SK-N-SH treated with all-trans-retinoic acid at 6 μM for 48 hours (cell line): ENCODE measurements around the gene CYB561.
"Not testable (repeated sequence)": the region's sequence is repeated elsewhere in the genome, so short reads cannot be mapped to it uniquely, and the experiment has no call there.

Experiments
- ATAC-seq: fragments of 200-7000 bp; cut with Tn5 transposase; 3 replicates; pipeline ENCODE4 v1.9.1; 2020; ENCODE audit warnings: mild to moderate bottlenecking, moderate library complexity
- ARNTL ChIP-seq: fragments of 450-650 bp; formaldehyde crosslinking; IDR thresholded peaks from 2 replicates; pipeline ENCODE4 v1.5.0; 2020; ENCODE audit warnings: low read depth, mild to moderate bottlenecking, moderate library complexity, borderline replicate concordance
- BACH2 ChIP-seq: fragments of 250-450 bp; sonication (Bioruptor Pico); IDR thresholded peaks from 2 replicates; pipeline ENCODE4 v1.9.0; 2021; ENCODE audit warnings: mild to moderate bottlenecking, borderline replicate concordance
- CREB5 ChIP-seq: fragments of 250-450 bp; sonication (Bioruptor Pico); IDR thresholded peaks from 2 replicates; pipeline ENCODE4 v1.5.1; 2020; ENCODE audit warnings: low read depth, mild to moderate bottlenecking, moderate library complexity
- CSDC2 ChIP-seq: fragments of 250-450 bp; sonication (Bioruptor Pico); IDR thresholded peaks from 2 replicates; pipeline ENCODE4 v1.5.0; 2020; ENCODE audit warnings: mild to moderate bottlenecking, moderate library complexity
- GLIS3 ChIP-seq: fragments of 250-450 bp; sonication (Bioruptor Pico); IDR thresholded peaks from 2 replicates; pipeline ENCODE4 v1.5.0; 2020; ENCODE audit warnings: mild to moderate bottlenecking, moderate library complexity
- ISL1 ChIP-seq: fragments of 250-450 bp; sonication (Bioruptor Pico); IDR thresholded peaks from 2 replicates; pipeline ENCODE4 v2.1.2; 2022; ENCODE audit warnings: mild to moderate bottlenecking, moderate library complexity
- OSR1 ChIP-seq: fragments of 250-450 bp; sonication (Bioruptor Pico); IDR thresholded peaks from 2 replicates; pipeline ENCODE4 v1.8.0; 2022; ENCODE audit warnings: moderate library complexity, mild to moderate bottlenecking, inconsistent platforms
- PATZ1 ChIP-seq: fragments of 250-450 bp; sonication (Bioruptor Pico); IDR thresholded peaks from 2 replicates; pipeline ENCODE4 v1.8.0; 2020; ENCODE audit warnings: mild to moderate bottlenecking, moderate library complexity, borderline replicate concordance
- PPARA ChIP-seq: fragments of 250-450 bp; sonication (Bioruptor Pico); IDR thresholded peaks from 2 replicates; pipeline ENCODE4 v1.5.0; 2020; ENCODE audit warnings: mild to moderate bottlenecking, borderline replicate concordance
- RARB ChIP-seq: fragments of 250-450 bp; sonication (Bioruptor Pico); IDR thresholded peaks from 2 replicates; pipeline ENCODE4 v1.8.0; 2021; ENCODE audit warnings: mild to moderate bottlenecking, moderate library complexity
- SNAI2 ChIP-seq: fragments of 250-450 bp; sonication (Bioruptor Pico); IDR thresholded peaks from 2 replicates; pipeline ENCODE4 v1.5.0; 2020; ENCODE audit warnings: mild to moderate bottlenecking, moderate library complexity
- TCF4 ChIP-seq: fragments of 250-450 bp; sonication (Bioruptor Pico); IDR thresholded peaks from 2 replicates; pipeline ENCODE4 v1.8.0; 2021; ENCODE audit warnings: mild to moderate bottlenecking, moderate library complexity, borderline replicate concordance
- TOX ChIP-seq: fragments of 250-450 bp; sonication (Bioruptor Pico); IDR thresholded peaks from 2 replicates; pipeline ENCODE4 v1.8.0; 2021; ENCODE audit warnings: mild to moderate bottlenecking, moderate library complexity, borderline replicate concordance
- TSHZ2 ChIP-seq: fragments of 250-450 bp; sonication (Bioruptor Pico); IDR thresholded peaks from 2 replicates; pipeline ENCODE4 v1.5.0; 2020; ENCODE audit warnings: mild to moderate bottlenecking, moderate library complexity
- ZC3H10 ChIP-seq: fragments of 250-450 bp; sonication (Bioruptor Pico); IDR thresholded peaks from 2 replicates; pipeline ENCODE4 v1.5.1; 2021; ENCODE audit warnings: mild to moderate bottlenecking, moderate library complexity
- ZFP3 ChIP-seq: fragments of 250-450 bp; sonication (Bioruptor Pico); IDR thresholded peaks from 2 replicates; pipeline ENCODE4 v1.5.0; 2020; ENCODE audit warnings: mild to moderate bottlenecking, moderate library complexity
- ZFP30 ChIP-seq: fragments of 450-650 bp; formaldehyde crosslinking; IDR thresholded peaks from 2 replicates; pipeline ENCODE4 v1.5.0; 2022; ENCODE audit warnings: mild to moderate bottlenecking, moderate library complexity
- ZNF565 ChIP-seq: fragments of 450-650 bp; formaldehyde crosslinking; conservative IDR thresholded peaks from 2 replicates; pipeline ENCODE4 v1.5.0; 2020; ENCODE audit warnings: low read depth, mild to moderate bottlenecking, moderate library complexity
- ZNF70 ChIP-seq: fragments of 450-650 bp; formaldehyde crosslinking; IDR thresholded peaks from 2 replicates; pipeline ENCODE4 v1.5.0; 2020; ENCODE audit warnings: mild to moderate bottlenecking, moderate library complexity
- ZNF8 ChIP-seq: fragments of 450-650 bp; formaldehyde crosslinking; IDR thresholded peaks from 2 replicates; pipeline ENCODE4 v1.5.0; 2020; ENCODE audit warnings: mild to moderate bottlenecking, moderate library complexity
- TF ChIP-seq, protein P1 (sequence below): fragments of 250-450 bp; sonication (Bioruptor Pico); IDR thresholded peaks from 2 replicates; pipeline ENCODE4 v1.8.0; 2021; ENCODE audit warnings: low read depth, mild to moderate bottlenecking, moderate library complexity, borderline replicate concordance

The CYB561 gene

DNA sequence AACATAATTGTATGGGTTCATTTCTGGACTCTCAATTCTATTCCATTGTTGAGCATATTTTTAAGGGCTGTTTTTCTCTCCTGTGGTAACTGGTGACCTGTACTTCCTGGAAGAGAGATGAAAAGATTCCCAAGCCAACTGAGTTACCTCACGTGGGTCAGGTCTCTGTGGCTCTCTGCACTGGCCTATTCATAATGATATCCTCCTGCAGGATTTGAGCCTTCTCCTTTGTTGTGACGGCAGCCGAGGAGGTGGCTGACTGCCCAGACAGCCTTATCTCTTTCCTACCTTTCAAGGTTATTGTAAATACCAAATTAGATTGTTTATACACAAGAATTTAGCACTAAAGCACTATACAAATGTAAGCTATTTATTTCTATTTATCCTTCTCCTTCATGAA lies 28.1 kb upstream of the CYB561 start:
- TF ChIP-seq BACH2 (no peak), ZFP3 (CRISPR knock-in tag) (no peak), ZNF565 (CRISPR knock-in tag) (no peak), CREB5 (CRISPR knock-in tag) (no peak), PATZ1 (CRISPR knock-in tag) (no peak), OSR1 (no peak), ISL1 (no peak), ZNF70 (CRISPR knock-in tag) (no peak), SNAI2 (CRISPR knock-in tag) (no peak), PPARA (CRISPR knock-in tag) (no peak), ARNTL (CRISPR knock-in tag) (no peak), TCF4 (CRISPR knock-in tag) (no peak), RARB (CRISPR knock-in tag) (no peak), GLIS3 (CRISPR knock-in tag) (no peak), CSDC2 (no peak)
- TF ChIP-seq, protein P1, sequence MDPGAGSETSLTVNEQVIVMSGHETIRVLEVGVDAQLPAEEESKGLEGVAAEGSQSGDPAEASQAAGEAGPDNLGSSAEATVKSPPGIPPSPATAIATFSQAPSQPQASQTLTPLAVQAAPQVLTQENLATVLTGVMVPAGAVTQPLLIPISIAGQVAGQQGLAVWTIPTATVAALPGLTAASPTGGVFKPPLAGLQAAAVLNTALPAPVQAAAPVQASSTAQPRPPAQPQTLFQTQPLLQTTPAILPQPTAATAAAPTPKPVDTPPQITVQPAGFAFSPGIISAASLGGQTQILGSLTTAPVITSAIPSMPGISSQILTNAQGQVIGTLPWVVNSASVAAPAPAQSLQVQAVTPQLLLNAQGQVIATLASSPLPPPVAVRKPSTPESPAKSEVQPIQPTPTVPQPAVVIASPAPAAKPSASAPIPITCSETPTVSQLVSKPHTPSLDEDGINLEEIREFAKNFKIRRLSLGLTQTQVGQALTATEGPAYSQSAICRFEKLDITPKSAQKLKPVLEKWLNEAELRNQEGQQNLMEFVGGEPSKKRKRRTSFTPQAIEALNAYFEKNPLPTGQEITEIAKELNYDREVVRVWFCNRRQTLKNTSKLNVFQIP (CRISPR knock-in tag): no peak
- no peak for ATAC-seq

- not testable (repeated sequence) for ATAC-seq
Measured at GRCh38 chr17:63468099-63468498, 22.0 kb upstream of the CYB561 start.

- no peak for TF ChIP-seq ZC3H10 (CRISPR knock-in tag)
- no peak for TF ChIP-seq ARNTL (CRISPR knock-in tag)
- no peak for TF ChIP-seq ZNF8 (CRISPR knock-in tag)
- no peak for TF ChIP-seq ZFP30 (CRISPR knock-in tag)
- no peak for TF ChIP-seq RARB (CRISPR knock-in tag)
- TF ChIP-seq ZNF70 (CRISPR knock-in tag): no peak
- TF ChIP-seq TSHZ2 (CRISPR knock-in tag): no peak
- no peak for TF ChIP-seq PATZ1 (CRISPR knock-in tag)
- no peak for TF ChIP-seq ZFP3 (CRISPR knock-in tag)
- no peak for TF ChIP-seq ISL1
- no peak for TF ChIP-seq BACH2
- TF ChIP-seq TOX (CRISPR knock-in tag): no peak
- TF ChIP-seq CREB5 (CRISPR knock-in tag): no peak
- no peak for ATAC-seq
Measured at GRCh38 chr17:63464691-63465236, 18.7 kb upstream of the CYB561 start.
